Peyer's patch (tissue), 4 donors: ENCODE measurements around the gene ZNF132.

Experiments used
- POLR2A ChIP-seq, 2 donors: fragments of 450-650 bp; IDR thresholded peaks; one replicate each; pipeline ENCODE4 v1.5.1; 2017; ENCODE audit warnings: antibody characterized with exemption in 2 of 2, mild to moderate bottlenecking in 2 of 2, moderate library complexity in 2 of 2
- TF ChIP-seq, protein P1 (sequence below), 6 experiments: fragments of 450-650 bp in 4 of 6; fragments of 200-600 bp in 2 of 6; sonication (generic) in 1 of 6; IDR thresholded peaks; one replicate each; pipeline ENCODE4 v1.5.1; 2017 to 2019; ENCODE audit warnings: antibody characterized with exemption in 6 of 6, mild to moderate bottlenecking in 3 of 6, moderate library complexity in 1 of 6

DNA sequence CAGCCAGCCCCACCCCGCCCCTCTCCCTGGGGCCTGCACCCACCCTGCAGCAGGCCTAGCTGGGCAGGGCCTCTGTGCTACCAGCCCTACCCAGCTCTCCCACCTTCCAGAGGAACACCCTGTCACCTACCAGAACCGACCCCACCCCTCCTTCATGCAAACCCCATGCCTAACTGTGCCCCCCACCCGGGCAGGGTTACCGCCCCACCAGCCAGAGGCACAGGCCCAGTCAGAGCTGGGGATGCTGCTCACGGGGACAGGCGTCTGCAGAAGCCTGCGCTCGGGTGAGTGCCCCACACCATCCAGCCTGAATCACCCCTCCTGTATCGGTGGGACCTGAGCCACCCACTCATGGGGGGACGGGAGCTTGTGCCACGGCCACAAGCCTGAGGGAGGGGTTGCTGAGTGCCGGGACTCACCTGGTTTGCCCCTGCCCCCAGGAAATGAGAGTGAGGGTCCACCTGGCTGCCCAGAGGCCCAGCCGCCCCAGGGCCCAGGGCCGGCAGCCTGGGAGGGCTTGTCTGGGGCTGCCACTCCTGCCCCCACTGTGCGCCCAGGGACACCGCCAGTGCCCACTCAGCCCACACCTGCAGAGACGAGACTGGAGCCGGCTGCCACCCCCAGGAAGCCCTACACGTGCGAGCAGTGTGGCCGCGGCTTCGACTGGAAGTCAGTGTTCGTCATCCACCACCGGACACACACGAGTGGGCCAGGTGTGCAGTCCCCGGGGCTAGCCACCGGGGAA lies 40.0 kb upstream of the ZNF132 start:
- TF ChIP-seq, protein P1, sequence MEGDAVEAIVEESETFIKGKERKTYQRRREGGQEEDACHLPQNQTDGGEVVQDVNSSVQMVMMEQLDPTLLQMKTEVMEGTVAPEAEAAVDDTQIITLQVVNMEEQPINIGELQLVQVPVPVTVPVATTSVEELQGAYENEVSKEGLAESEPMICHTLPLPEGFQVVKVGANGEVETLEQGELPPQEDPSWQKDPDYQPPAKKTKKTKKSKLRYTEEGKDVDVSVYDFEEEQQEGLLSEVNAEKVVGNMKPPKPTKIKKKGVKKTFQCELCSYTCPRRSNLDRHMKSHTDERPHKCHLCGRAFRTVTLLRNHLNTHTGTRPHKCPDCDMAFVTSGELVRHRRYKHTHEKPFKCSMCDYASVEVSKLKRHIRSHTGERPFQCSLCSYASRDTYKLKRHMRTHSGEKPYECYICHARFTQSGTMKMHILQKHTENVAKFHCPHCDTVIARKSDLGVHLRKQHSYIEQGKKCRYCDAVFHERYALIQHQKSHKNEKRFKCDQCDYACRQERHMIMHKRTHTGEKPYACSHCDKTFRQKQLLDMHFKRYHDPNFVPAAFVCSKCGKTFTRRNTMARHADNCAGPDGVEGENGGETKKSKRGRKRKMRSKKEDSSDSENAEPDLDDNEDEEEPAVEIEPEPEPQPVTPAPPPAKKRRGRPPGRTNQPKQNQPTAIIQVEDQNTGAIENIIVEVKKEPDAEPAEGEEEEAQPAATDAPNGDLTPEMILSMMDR (IDR thresholded peaks at IDR 0.05), result no peak
- TF ChIP-seq POLR2A (IDR thresholded peaks at IDR 0.05), result no peak
